Heart left ventricle (tissue), 13 donors: ENCODE measurements around the gene ANKRD36C.
A peak's percentile ranks its signal among the peaks of the same experiment; 100 is the strongest.
"Not testable (repeated sequence)": the region's sequence is repeated elsewhere in the genome, so short reads cannot be mapped to it uniquely, and the experiment has no call there.

Experiments used
- POLR2A ChIP-seq, 2 donors: fragments of 450-650 bp; IDR thresholded peaks; one replicate each; pipeline ENCODE4 v1.6.1; 2017; ENCODE audit warnings: antibody characterized with exemption in 2 of 2, mild to moderate bottlenecking in 2 of 2, moderate library complexity in 2 of 2
- TF ChIP-seq, protein P1 (sequence below), 12 donors: fragments of 200-600 bp; sonication (generic) in 4 of 12; IDR thresholded peaks; one replicate each; pipeline versions ENCODE4 v1.5.0 to v1.8.0; 2018 to 2022; ENCODE audit warnings: antibody characterized with exemption in 12 of 12, mild to moderate bottlenecking in 5 of 12
- donor health status: ischemic (EF 13 %, LVEDD 7.1; RV severe dilation, severe dysfunction).
- donor health status: DM: no; HTN: yes; CAD: no.
- donor health status: DM: no; HTN: no; CAD: no.
- donor health status: ischemic (EF 25% LVEDD 6.9; RV normal size, moderate dysfunction).
- donor health status: ischemic (EF 25% LVEDD 5.7; RV mildly dilated, moderate dysfunction).
- donor health status: ischemic (EF 35%, LVEDD 5.7; RV mildly dilated, moderate dysfunction).
- donor health status: nonischemic (EF 11% LVEDD 7.7; RV severe dilation, severe dysfunction).
- donor health status: DM: yes; HTN: yes; CAD: no.
- donor health status: PGD.
- donor health status: ischemic (EF 29% LVEDD 5.4; RV normal size, mild dysfunction).
- donor health status: nonischemic (EF 23%, LVEDD 6.1; RV moderate dilation, normal function).

DNA sequence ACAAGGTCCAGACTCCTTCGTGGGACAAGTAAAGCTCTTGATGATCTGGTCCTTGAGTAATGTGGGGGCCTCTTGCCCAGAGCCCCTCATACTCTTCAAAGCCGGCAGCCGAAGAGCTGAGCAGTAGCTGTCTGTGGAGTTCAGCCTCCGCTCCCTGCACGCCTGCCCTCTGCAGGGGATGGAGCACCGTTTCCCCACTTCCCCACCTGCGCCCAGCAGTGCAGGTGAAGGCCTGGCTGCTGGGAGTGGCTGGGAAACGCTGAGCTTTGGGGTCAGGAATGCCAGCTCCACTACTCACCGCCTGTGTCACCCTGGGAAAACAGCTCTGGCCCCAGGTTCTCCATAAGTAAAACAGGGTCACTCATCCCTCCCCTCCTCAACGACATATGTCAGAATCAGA, 18.2 kb upstream of the ANKRD36C start:
- TF ChIP-seq, protein P1, sequence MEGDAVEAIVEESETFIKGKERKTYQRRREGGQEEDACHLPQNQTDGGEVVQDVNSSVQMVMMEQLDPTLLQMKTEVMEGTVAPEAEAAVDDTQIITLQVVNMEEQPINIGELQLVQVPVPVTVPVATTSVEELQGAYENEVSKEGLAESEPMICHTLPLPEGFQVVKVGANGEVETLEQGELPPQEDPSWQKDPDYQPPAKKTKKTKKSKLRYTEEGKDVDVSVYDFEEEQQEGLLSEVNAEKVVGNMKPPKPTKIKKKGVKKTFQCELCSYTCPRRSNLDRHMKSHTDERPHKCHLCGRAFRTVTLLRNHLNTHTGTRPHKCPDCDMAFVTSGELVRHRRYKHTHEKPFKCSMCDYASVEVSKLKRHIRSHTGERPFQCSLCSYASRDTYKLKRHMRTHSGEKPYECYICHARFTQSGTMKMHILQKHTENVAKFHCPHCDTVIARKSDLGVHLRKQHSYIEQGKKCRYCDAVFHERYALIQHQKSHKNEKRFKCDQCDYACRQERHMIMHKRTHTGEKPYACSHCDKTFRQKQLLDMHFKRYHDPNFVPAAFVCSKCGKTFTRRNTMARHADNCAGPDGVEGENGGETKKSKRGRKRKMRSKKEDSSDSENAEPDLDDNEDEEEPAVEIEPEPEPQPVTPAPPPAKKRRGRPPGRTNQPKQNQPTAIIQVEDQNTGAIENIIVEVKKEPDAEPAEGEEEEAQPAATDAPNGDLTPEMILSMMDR (IDR thresholded peaks at IDR 0.05), result peak in 1 of 12 donors; percentile 3
- not testable (repeated sequence) for TF ChIP-seq POLR2A (IDR thresholded peaks at IDR 0.05)
